NCI-H2107 treated with DMSO at 0.1 percent for 48 hours (cell line): Measurements from ENCODE around the gene ATP10A.
"Not testable (repeated sequence)": the region's sequence is repeated elsewhere in the genome, so short reads cannot be mapped to it uniquely, and the experiment has no call there.

Experiments
- DNase-seq: peaks from one replicate; lab custom pipeline; 2025; ENCODE audit not compliant: unreplicated experiment; lab: John Stamatoyannopoulos, UW

ATP10A gene

GRCh38 chr15:25859838-25860645, 3.1 kb downstream of the ATP10A start:
- DNase-seq = no peak

- no peak for DNase-seq
These were observed 4.0 kb downstream of the ATP10A start for GRCh38 chr15:25858952-25859760.

DNA sequence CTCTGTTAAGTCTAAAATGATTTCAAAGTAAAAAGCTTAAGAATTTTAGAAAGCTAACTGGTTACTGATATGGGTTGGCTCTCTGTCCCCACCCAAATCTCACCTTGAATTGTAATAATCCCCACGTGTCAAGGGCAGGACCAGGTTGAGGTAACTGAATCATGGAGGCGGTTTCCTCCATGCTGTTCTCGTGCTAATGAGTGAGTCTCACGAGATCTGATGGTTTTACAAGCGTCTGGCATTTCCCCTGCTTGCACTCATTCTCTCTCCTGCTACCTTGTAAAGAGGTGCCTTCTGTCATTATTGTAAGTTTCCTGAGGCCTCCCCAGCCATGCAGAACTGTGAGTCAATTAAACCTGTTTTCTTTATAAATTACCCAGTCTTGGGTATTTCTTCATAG, 7.1 kb downstream of the ATP10A start:
- DNase-seq = not testable (repeated sequence)

DNA sequence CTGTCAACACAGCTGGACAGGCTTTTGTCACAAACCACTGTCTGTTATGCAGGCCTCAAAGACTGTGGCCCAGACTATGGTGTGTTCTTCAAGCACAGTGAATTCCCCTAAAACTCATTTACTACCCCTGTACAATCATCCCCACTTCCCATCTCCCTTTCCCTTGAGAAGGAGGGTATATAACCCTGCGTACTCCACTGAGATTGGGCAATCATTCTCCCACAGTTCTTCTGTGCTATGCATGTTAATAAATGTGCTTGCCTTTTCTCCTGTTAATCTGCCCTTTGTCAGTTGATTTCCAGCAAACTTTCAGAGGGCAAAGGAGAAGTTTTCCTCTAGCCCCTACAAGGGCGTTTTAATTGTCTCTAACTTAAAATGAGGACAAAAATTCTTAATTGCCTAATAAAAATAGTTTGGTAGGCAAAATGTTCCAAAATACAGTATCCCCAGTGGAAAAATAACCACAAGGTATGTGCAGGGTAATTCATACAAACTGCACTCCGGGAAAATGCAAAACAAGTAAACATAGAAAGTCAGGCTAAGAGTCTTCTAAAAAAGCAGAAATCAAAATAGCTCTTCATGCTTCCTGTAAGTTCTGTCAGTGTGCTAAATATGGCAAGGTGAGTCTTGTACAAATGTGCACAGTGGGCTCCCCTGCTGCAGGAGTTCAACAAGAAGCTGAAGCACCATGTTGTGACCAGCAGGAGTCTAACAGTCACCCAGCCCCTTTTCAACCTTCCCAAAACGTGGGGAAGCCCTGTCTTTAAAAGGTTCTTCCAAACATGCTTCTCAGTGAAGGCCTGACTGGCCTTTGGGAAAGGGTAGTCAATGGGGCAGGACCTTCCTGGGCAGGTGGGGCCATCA, 10.2 kb downstream of the ATP10A start:
- DNase-seq = no peak

DNA sequence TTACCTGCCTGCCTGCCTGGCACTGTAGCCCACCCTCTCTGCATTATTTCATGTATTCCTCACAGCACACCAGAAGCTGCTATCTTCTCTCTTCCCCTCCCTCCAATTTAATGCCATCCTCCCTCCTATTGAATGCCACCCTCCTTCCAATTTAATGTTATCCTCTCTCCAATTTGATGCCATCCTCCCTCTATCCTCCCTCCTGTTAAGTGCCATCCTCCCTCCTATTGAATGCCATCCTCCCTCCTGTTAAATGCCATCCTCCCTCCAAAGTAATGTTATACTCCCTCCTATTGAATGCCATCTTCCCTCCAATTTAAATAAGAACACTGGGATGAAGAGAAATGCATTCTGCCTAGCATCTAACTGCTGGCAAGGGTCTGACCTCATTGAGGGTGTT, 11.1 kb downstream of the ATP10A start:
- no peak for DNase-seq

DNA sequence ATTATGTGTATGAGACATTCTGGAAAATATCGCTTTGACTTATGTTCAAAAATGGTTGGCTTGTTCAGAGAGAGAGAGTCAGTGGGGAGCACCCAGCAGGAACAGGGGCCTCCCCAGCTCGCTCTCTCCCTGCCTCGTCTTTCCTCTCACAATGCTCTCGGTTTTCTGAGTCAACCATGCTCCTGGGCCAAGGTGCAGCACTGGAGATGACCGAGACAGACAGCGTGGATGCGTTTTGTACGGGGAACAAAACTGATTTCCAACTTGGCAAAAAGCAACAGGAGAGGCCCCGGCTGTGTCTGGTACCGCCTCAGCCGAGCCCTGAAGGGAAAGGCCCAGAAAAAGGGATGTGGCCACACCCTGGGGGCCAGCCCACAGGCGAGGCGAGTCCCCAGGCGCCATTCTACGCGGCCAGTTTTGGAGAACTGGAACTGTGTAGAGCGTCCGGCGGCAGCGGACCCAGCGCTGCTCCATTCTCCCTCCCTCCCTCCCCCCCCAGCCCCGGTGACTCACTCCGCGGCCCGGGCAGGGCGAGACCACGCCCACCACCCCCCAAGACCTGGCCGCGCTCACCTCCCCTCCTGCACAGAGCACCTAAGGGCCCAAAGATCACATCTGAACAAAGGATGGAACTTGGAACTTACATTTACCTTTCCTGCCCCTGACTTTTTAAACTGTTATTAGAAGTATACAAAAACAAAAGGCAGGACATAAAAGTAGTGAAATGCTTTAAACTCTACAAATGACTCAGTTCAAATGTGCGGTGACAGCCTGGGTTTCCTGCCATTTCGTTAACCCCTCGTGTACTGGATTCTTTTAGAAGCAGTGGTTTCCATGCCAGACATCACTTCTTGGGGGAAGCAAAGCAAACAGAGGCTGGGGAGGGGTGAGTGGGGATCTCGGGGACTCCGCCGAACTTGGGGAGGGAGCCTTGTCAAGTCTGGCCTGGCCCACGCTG, 12.7 kb downstream of the ATP10A start:
- DNase-seq = no peak

DNA sequence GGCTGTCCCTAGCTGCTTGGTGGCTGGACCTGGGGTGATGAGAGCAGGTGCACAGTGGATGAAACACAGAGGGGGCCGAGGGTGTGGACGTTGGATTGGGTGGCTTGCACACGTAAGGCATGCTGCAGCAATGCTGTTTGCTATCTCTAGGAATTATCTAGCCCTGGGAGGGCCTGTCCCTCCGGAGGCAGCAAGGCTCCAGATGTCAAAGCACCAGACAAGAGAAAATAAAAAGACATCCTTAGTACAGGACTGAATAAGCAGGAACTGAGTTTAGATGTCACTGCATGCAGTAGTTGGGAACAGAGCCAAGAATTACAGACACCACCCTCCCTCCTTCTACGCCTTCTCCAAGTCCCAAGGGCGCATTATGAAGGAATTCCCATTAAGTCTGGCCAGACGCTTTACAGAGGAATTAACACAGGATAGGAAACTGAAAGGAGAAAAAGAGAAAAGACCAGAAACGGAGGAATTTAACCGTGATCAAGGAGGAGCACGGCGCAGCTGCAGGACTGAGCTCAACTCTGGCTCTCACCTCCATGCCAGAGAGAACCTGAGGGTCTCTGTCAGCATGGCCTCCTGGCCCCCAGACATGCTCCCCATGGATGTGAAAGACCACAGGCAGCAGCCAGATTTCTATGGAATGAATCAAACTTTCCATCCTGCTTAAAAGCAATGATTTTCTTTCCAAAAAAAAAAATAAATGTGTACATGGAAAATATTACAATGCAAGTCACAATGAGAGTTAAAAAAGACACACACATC, 13.8 kb downstream of the ATP10A start:
- DNase-seq = no peak

GRCh38 chr15:25848784-25849156, 14.4 kb downstream of the ATP10A start:
- no peak for DNase-seq

DNA sequence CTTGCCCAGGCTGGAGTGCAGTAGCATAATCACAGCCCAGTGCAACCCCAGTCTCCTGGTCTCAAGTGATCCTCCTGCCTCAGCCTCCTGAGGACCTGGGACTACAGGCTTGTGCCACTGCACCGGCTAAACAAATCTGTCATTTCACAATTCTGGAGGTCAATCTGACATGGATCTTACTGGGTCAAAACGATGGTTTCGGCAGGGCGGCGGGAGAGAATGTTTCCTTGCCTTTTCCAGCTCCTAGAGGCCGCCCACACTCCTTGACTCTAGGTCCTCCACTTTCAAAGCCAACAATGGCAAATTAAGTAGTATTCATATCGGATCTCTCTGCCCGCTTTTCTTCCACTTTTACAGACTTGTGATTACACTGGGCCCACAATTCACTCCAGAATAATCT, 14.8 kb downstream of the ATP10A start:
- no peak for DNase-seq

- no peak for DNase-seq
These were observed 16.1 kb downstream of the ATP10A start for GRCh38 chr15:25847051-25847450.

DNA sequence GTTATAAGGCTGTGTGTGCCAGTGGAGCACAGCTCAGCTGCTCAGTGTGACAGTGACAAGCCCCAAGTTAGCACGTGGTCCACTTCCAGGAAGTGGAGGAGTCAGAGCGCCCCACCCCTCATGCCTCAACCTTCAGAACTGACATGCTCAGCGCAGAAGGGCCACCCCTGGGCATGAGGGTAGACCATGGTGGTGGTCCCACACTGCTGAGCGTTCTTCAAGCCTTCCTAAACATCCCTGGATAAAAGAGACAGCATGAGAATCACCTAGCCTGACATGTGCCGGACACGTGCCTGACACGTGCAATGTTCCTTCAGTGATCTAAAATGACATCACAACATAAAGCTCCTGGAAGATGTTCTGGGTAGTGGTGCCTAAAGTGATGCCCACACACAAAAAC, 16.8 kb downstream of the ATP10A start:
- DNase-seq = no peak

DNA sequence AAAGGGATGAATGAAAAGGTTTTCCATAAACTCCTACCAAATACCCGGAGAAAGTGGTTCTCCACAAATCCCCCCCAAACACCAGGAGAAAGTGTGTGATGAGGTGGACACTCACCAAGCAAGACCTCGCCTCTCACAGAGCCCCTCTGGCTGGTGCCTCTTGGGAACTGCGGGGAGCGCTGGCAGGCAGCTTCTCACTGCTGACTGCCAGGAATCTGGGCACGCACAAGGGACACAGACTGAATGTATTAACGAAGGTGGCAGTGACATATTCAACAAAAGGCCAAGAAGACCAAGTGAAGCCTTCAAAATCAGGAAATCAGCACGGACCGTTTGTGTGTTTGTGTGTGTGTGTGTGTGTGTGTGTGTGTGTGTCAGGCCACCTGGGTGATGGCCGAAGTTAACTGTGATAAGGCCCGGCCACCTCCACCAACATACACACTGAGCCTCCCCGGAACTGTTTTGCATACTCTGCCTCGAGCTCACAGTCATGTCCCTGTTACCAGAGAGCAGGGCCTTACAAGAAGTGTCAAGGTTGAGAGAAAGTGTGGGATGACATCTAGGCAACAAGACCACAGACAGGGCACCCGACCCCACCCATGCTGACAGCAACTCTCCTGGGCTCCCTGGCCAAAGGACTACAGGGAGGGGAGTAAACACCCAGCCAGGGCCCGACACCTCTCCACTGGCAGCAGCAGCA, 18.0 kb downstream of the ATP10A start:
- no peak for DNase-seq

GRCh38 chr15:25844542-25844941, 18.6 kb downstream of the ATP10A start:
- DNase-seq = no peak

- no peak for DNase-seq
These were observed 19.1 kb downstream of the ATP10A start for GRCh38 chr15:25844076-25844475.

GRCh38 chr15:25839638-25840156, 23.4 kb downstream of the ATP10A start:
- DNase-seq = no peak

DNA sequence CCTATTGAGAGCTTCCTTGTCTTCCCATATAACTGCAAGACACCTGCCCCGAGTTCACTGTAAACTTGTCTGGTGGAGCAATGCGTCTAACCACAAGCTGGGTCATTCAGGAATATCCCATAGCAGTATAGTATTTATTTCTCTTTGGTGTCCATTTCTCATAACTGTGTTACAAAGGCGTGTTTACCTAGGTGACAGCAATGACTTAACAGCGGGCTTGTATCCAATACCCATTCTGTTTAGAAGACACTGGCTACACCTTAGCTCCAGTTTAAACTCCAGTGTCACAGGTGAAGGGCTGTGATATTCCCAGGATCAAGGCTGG, 24.3 kb downstream of the ATP10A start:
- DNase-seq = no peak

- DNase-seq = no peak
These were observed 24.8 kb downstream of the ATP10A start for GRCh38 chr15:25838191-25838870.

DNA sequence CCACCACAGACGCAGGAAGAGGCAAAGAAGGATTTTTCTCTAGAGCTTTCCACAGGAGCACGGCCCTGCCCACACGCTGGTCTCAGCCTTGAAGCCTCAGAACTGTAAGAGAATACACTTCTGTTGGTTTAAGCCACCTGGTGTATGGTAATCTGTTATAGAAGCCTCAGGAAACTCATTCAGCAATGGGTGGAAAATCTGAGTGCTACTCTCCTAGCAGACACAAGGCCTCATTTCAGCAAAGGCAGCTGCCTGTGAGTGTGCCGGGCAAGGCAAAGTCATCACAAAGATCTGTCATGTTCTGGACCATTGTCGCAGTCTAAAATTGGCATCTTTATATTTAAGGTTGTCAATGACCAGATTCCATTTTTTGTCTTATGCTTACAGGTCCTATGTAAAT, 31.0 kb downstream of the ATP10A start:
- no peak for DNase-seq
